ENCODE results near the gene NDUFB4.

The NDUFB4 gene

DNA sequence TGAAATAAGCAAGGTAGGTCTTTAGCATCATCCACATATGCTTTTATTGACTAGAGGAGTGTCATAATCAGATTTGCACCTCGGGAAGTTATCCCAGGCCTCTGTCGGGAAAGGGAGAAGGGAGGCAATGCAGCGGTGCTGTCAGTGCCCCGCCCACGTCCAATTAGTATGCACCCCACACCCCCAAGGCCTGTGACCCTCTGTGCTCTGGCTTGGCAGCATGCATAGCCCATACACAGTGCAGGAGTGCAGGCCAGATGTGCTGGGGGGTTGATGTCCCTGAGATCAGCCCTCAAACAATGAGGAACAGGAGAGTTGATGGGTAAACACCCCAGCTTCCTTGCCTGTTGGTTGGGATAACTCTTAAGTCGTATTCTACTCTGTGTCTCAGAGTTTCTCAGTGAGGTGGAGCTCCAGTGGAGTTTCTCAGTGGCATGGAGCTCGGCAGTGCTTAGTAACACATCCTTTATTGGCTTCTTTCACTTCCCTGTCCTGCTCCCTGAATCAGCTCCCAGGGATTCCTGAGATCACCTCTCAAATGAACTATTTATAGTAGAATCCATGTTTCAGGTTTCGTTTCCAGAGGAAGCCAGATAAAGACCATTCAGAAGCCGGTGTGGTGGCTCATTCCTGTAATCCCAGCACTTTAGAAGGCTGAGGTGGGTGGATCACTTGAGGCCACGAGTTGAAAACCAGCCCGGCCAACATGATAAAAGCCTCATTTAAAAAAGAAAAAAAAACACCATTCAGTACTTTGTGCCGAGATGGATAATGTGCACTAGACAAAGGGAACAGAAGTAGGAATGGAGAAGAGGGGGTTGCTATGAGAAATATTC, 26.7 kb upstream of the NDUFB4 start:
- no peak overlapping the region for H3K4me3 ChIP-seq (ENCODE audit: low read length)
- no CpG with 5 or more reads among the region's 12 CpGs for WGBS (ENCODE audit: extremely low coverage, insufficient coverage, low lambda C conversion rate)
- no peak overlapping the region for H3K4ac ChIP-seq (ENCODE audit: low read depth, low read length)
- H3K9ac ChIP-seq (ENCODE audit: low read length): no peak overlapping the region
- no peak overlapping the region for H2BK120ac ChIP-seq (ENCODE audit: low read depth, low read length)
- DNase-seq: no peak
- no peak overlapping the region for H2AK5ac ChIP-seq (ENCODE audit: low read length)
- H4K8ac ChIP-seq (ENCODE audit: low read depth, low read length): no peak overlapping the region
- no peaks in the 10 kb centered on the region for H3K36me3 ChIP-seq (ENCODE audit: control insufficient read depth, insufficient read depth, low read length)
- H2BK15ac ChIP-seq (replicated peaks; ENCODE audit: low read depth): no peak overlapping the region
- no peak overlapping the region for H3K4me2 ChIP-seq (ENCODE audit: low read length)
- H3K27me3 ChIP-seq (ENCODE audit: insufficient read depth, low read length, poor library complexity): no peaks in the 10 kb centered on the region
- H3K4me1 ChIP-seq (ENCODE audit: control insufficient read depth, low read depth, low read length): no peaks in the 10 kb centered on the region
- H3K56ac ChIP-seq (ENCODE audit: low read length): peak overlapping the region; percentile 27
- H4K5ac ChIP-seq (ENCODE audit: low read length): no peak overlapping the region
- H3K23ac ChIP-seq (ENCODE audit: low read length): no peak overlapping the region
- H3K79me2 ChIP-seq (ENCODE audit: control insufficient read depth, insufficient read depth, low read length): no peaks in the 10 kb centered on the region
- H2BK5ac ChIP-seq (ENCODE audit: low read length): no peak overlapping the region
- H3K18ac ChIP-seq (ENCODE audit: low read length): no peak overlapping the region
- no peak overlapping the region for H3K27ac ChIP-seq (ENCODE audit: low read depth, low read length)
- no peaks in the 10 kb centered on the region for H3K79me1 ChIP-seq (ENCODE audit: low read length)

DNA sequence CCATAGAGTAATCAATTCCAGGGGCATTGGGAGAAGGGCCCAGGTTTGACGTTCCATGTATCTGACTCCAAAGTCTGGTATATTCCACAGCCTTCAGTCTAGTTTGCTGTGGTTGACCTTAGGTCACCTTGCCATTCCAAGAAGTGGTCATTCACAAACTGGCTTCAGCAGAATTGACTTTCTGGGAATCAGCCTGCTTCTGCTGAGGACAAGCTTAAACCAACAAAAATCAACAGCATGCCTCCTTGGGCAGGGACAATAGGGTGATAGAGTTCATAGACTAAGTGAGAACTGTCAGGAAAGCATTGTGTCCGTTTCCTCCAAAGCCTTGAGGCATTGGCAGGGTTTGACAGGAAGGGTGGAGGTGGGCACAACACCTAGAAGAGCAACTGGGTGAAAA, 24.1 kb upstream of the NDUFB4 start:
- no peak overlapping the region for H3K4me2 ChIP-seq (ENCODE audit: low read length)
- no peak overlapping the region for H3K23ac ChIP-seq (ENCODE audit: low read length)
- no peaks in the 10 kb centered on the region for H3K79me1 ChIP-seq (ENCODE audit: low read length)
- WGBS (ENCODE audit: extremely low coverage, insufficient coverage, low lambda C conversion rate): no CpG with 5 or more reads among the region's 2 CpGs
- H2BK15ac ChIP-seq (replicated peaks; ENCODE audit: low read depth): no peak overlapping the region
- no peaks in the 10 kb centered on the region for H3K36me3 ChIP-seq (ENCODE audit: control insufficient read depth, insufficient read depth, low read length)
- no peak overlapping the region for H2BK5ac ChIP-seq (ENCODE audit: low read length)
- no peak overlapping the region for H3K27ac ChIP-seq (ENCODE audit: low read depth, low read length)
- H3K4ac ChIP-seq (ENCODE audit: low read depth, low read length): no peak overlapping the region
- no peak for DNase-seq
- H2BK120ac ChIP-seq (ENCODE audit: low read depth, low read length): no peak overlapping the region
- H3K9ac ChIP-seq (ENCODE audit: low read length): no peak overlapping the region
- no peak overlapping the region for H3K56ac ChIP-seq (ENCODE audit: low read length)
- no peak overlapping the region for H4K8ac ChIP-seq (ENCODE audit: low read depth, low read length)
- no peaks in the 10 kb centered on the region for H3K4me1 ChIP-seq (ENCODE audit: control insufficient read depth, low read depth, low read length)
- H3K79me2 ChIP-seq (ENCODE audit: control insufficient read depth, insufficient read depth, low read length): no peaks in the 10 kb centered on the region
- H3K18ac ChIP-seq (ENCODE audit: low read length): no peak overlapping the region
- no peak overlapping the region for H4K5ac ChIP-seq (ENCODE audit: low read length)
- no peak overlapping the region for H3K4me3 ChIP-seq (ENCODE audit: low read length)
- no peak overlapping the region for H2AK5ac ChIP-seq (ENCODE audit: low read length)
- H3K27me3 ChIP-seq (ENCODE audit: insufficient read depth, low read length, poor library complexity): no peaks in the 10 kb centered on the region

DNA sequence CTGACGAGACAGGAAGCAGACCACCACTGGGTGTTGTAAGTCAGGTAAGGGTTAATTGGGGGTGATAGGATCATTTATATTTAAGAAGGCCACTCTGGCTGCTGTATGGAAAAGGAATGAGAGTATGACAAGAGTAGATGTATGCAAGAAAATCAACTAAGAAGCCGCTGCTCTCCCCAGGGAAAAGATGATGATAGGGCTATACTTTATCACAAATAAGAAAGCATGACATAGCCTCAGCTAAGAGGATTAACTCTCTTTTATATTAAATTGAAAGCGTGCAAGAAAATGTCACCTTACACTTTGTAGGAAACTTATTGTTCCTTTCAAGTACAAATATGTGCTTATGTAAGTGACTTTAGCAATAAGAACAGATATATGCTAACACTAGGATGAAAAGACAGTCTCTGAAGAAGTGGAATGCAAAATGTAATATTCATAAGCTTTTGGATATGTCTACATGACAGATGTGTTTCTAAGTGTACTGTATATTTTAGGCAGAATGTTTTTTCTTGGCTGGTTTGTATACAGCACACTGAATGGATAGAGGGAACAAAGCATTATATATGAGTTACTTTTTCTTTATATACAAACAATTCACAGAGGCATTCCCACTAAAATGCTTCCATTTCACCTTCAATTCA, 8.7 kb upstream of the NDUFB4 start:
- Histone ChIP-seq H4K5ac (ENCODE audit: low read length) (no peak overlapping the region), H2BK15ac (replicated peaks; ENCODE audit: low read depth) (no peak overlapping the region), H3K4me3 (ENCODE audit: low read length) (no peak overlapping the region), H2AK5ac (ENCODE audit: low read length) (no peak overlapping the region), H3K4ac (ENCODE audit: low read depth, low read length) (no peak overlapping the region), H3K27ac (ENCODE audit: low read depth, low read length) (no peak overlapping the region), H3K4me2 (ENCODE audit: low read length) (no peak overlapping the region), H3K9ac (ENCODE audit: low read length) (no peak overlapping the region), H3K79me2 (ENCODE audit: control insufficient read depth, insufficient read depth, low read length) (no peaks in the 10 kb centered on the region), H3K79me1 (ENCODE audit: low read length) (no peaks in the 10 kb centered on the region), H3K23ac (ENCODE audit: low read length) (no peak overlapping the region), H3K27me3 (ENCODE audit: insufficient read depth, low read length, poor library complexity) (no peaks in the 10 kb centered on the region), H4K8ac (ENCODE audit: low read depth, low read length) (no peak overlapping the region), H3K36me3 (ENCODE audit: control insufficient read depth, insufficient read depth, low read length) (no peaks in the 10 kb centered on the region), H2BK5ac (ENCODE audit: low read length) (no peak overlapping the region), H3K56ac (ENCODE audit: low read length) (no peak overlapping the region), H2BK120ac (ENCODE audit: low read depth, low read length) (no peak overlapping the region), H3K4me1 (ENCODE audit: control insufficient read depth, low read depth, low read length) (no peaks in the 10 kb centered on the region), H3K18ac (ENCODE audit: low read length) (no peak overlapping the region)
- no peak for DNase-seq
- no CpG with 5 or more reads among the region's 3 CpGs for WGBS (ENCODE audit: extremely low coverage, insufficient coverage, low lambda C conversion rate)

DNA sequence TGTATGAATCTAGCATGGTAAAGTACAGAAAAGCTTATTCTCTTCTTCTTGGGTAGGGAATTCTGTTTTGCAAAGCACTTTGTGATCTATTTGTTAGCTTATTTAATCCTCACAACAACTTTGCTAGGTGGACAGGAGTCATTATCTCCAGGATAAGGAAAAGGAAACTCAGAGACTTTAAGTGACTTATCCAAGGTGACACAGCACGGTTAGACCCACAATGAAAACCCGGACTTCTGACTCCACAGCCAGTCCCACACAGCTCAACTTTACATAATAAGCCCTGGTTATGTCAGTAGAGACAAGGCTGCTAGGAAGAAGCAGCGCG, 384 bp upstream of the NDUFB4 start:
- Histone ChIP-seq H4K8ac (ENCODE audit: low read depth, low read length) (no peak overlapping the region), H3K56ac (ENCODE audit: low read length) (peak overlapping the region; percentile 75), H3K23ac (ENCODE audit: low read length) (no peak overlapping the region), H3K4ac (ENCODE audit: low read depth, low read length) (no peak overlapping the region), H3K4me3 (ENCODE audit: low read length) (no peak overlapping the region), H2BK120ac (ENCODE audit: low read depth, low read length) (no peak overlapping the region), H2AK5ac (ENCODE audit: low read length) (no peak overlapping the region), H3K27ac (ENCODE audit: low read depth, low read length) (no peak overlapping the region), H2BK5ac (ENCODE audit: low read length) (no peak overlapping the region), H3K36me3 (ENCODE audit: control insufficient read depth, insufficient read depth, low read length) (no peaks in the 10 kb centered on the region), H3K79me2 (ENCODE audit: control insufficient read depth, insufficient read depth, low read length) (peaks cover 19% of the 10 kb centered on the region), H3K9ac (ENCODE audit: low read length) (peak overlapping the region; percentile 44), H2BK15ac (replicated peaks; ENCODE audit: low read depth) (no peak overlapping the region), H3K18ac (ENCODE audit: low read length) (no peak overlapping the region), H3K27me3 (ENCODE audit: insufficient read depth, low read length, poor library complexity) (no peaks in the 10 kb centered on the region), H3K4me2 (ENCODE audit: low read length) (peak overlapping the region; percentile 51), H4K5ac (ENCODE audit: low read length) (no peak overlapping the region), H3K79me1 (ENCODE audit: low read length) (peaks cover 7% of the 10 kb centered on the region), H3K4me1 (ENCODE audit: control insufficient read depth, low read depth, low read length) (no peaks in the 10 kb centered on the region)
- WGBS (ENCODE audit: extremely low coverage, insufficient coverage, low lambda C conversion rate): no CpG with 5 or more reads among the region's 4 CpGs
- no peak for DNase-seq

DNA sequence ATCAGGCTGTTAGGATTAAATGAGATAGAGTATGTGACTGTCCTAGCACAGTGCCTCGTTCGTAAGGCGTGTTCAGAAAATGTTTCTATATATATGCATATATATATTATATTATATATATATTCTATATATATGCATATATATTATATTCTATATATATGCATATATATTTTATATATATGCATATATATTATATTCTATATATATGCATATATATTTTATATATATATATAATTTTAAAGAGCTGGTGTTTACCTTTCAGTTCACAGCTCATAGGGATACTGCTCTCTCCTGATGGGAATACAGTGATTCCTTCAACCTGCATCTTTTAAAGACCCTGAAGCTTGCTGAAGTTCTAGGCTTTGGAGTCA, 702 bp downstream of the NDUFB4 start:
- Histone ChIP-seq H3K4me1 (ENCODE audit: control insufficient read depth, low read depth, low read length) (no peaks in the 10 kb centered on the region), H3K56ac (ENCODE audit: low read length) (peak overlapping the region; percentile 97), H3K79me1 (ENCODE audit: low read length) (peaks cover 7% of the 10 kb centered on the region), H3K23ac (ENCODE audit: low read length) (no peak overlapping the region), H3K79me2 (ENCODE audit: control insufficient read depth, insufficient read depth, low read length) (peaks cover 19% of the 10 kb centered on the region), H3K4me3 (ENCODE audit: low read length) (peak overlapping the region; percentile 83), H3K18ac (ENCODE audit: low read length) (peak overlapping the region; percentile 94), H3K9ac (ENCODE audit: low read length) (peak overlapping the region; percentile 92), H4K5ac (ENCODE audit: low read length) (no peak overlapping the region), H2BK15ac (replicated peaks; ENCODE audit: low read depth) (no peak overlapping the region), H4K8ac (ENCODE audit: low read depth, low read length) (no peak overlapping the region), H2BK5ac (ENCODE audit: low read length) (no peak overlapping the region), H3K4ac (ENCODE audit: low read depth, low read length) (no peak overlapping the region), H2AK5ac (ENCODE audit: low read length) (no peak overlapping the region), H2BK120ac (ENCODE audit: low read depth, low read length) (no peak overlapping the region), H3K36me3 (ENCODE audit: control insufficient read depth, insufficient read depth, low read length) (no peaks in the 10 kb centered on the region), H3K4me2 (ENCODE audit: low read length) (peak overlapping the region; percentile 37), H3K27ac (ENCODE audit: low read depth, low read length) (no peak overlapping the region), H3K27me3 (ENCODE audit: insufficient read depth, low read length, poor library complexity) (no peaks in the 10 kb centered on the region)
- no peak for DNase-seq
- no CpG with 5 or more reads among the region's 3 CpGs for WGBS (ENCODE audit: extremely low coverage, insufficient coverage, low lambda C conversion rate)

Data from mesendoderm (in vitro differentiated cells).